Choroid plexus epithelial cell (primary cell): ENCODE data around the gene HMGCLL1.

Experiments
- DNase-seq: peaks from one replicate; pipeline ENCODE4 v3.0.0-alpha.2; 2010; ENCODE audit warnings: low read depth
- H3K4me3 ChIP-seq: 2 replicates; pipeline ENCODE4 v1.5.1; 2011; ENCODE audit warnings: low read depth, mild to moderate bottlenecking, control low read depth, low read length, moderate library complexity
- TF ChIP-seq, protein P1 (sequence below): conservative IDR thresholded peaks from 2 replicates; pipeline ENCODE4 v1.5.1; 2011; ENCODE audit warnings: low read depth, mild to moderate bottlenecking, control low read depth, inconsistent platforms, low read length, moderate library complexity

The HMGCLL1 gene

DNA sequence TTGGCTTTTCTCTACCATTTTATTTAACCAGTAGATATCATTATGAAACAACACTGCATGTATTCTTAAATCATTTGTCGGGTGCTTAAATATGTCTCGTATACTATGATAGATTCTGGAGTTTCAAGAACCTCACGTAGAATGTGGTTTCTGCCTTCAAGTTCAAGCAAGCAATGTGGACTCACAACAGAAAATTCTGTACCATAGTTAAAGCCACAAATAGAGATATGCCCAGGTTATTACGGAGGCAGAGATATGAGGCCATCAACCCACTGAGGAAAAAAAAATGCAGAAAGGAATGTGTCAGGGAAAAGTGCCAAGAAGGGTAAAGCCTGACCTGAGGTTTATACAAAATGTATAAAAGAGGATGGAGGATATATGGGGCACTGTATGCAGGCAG, 141.9 kb downstream of the HMGCLL1 start:
- TF ChIP-seq, protein P1, sequence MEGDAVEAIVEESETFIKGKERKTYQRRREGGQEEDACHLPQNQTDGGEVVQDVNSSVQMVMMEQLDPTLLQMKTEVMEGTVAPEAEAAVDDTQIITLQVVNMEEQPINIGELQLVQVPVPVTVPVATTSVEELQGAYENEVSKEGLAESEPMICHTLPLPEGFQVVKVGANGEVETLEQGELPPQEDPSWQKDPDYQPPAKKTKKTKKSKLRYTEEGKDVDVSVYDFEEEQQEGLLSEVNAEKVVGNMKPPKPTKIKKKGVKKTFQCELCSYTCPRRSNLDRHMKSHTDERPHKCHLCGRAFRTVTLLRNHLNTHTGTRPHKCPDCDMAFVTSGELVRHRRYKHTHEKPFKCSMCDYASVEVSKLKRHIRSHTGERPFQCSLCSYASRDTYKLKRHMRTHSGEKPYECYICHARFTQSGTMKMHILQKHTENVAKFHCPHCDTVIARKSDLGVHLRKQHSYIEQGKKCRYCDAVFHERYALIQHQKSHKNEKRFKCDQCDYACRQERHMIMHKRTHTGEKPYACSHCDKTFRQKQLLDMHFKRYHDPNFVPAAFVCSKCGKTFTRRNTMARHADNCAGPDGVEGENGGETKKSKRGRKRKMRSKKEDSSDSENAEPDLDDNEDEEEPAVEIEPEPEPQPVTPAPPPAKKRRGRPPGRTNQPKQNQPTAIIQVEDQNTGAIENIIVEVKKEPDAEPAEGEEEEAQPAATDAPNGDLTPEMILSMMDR = no peak
- peak; percentile 26 for DNase-seq
- no peak overlapping the region for H3K4me3 ChIP-seq

DNA sequence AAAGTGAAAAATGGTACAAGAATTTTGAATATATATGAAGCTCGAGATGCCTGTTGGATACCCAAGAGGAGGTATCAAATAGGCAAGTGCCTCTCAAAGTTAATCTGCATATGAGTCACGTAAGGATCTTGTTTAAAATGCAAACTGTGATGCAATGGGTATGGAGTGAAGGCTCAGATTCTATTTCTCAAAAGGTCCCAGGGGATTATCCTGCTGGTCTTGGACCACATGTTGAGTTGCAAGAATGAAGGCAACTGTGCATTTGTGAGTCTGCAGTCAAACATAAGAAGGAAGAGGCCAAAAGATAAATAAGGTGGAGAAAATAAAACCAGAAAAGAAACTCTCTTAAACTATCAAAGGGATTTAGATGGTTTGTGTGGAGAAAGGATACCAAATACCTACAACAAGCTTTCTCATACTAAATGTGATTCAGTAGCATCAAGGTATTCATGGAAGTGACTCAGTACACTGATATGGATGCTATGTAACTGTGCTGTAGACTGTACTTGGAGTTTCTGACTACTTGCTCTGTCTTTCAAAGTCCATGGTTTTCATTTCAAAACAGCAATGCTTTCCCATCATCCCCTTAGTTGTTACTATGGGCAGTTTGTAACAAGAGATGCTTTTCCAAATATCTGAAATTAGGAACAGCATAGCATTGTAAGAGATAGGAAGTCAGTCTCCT, 145.4 kb downstream of the HMGCLL1 start:
- H3K4me3 ChIP-seq = no peak overlapping the region
- peak; percentile 97 for DNase-seq
- TF ChIP-seq, protein P1 = no peak

DNA sequence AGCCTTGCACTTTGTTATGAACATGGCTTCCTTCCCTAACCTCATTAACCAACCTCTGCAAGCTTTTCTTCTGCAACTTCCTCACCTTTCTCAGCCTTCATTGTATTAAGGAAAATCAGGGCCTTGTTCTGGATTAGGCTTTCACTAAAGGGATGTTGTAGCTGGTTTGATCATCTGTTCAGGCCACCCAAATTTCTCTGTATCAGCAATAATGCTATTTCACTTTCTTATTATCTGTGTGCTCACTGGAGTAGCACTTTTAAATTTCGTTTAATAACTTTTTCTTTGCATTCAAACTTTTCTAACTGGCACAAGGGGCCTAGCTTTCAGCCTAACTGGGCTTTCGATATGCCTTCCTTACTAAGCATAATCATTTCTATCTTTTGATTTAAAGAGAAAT, 155.1 kb downstream of the HMGCLL1 start:
- TF ChIP-seq, protein P1 = no peak

DNA sequence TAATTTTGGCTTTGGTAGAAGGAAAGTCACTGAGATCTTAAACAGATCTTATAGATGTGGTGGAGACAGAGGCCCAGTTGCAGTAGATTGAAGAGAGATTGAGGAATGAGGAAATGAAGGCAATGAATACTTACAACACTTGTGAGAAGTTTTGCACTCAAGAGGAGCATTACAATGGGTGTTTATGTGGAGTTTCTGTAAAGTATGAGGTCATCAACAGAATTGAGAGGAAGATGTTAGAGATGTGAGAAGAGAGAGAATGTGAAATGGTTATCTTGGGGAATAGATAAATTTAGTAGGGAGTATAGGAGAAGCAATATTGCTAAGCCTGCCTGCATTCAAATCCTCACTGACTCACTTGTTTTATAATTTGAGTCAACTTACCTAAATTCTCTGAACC, 168.3 kb downstream of the HMGCLL1 start:
- H3K4me3 ChIP-seq = no peak overlapping the region
- TF ChIP-seq, protein P1 = no peak
- DNase-seq = no peak

More for the DNA sequence above, 155.1 kb downstream of the HMGCLL1 start:
- no peak for DNase-seq
- H3K4me3 ChIP-seq = no peak overlapping the region

DNA sequence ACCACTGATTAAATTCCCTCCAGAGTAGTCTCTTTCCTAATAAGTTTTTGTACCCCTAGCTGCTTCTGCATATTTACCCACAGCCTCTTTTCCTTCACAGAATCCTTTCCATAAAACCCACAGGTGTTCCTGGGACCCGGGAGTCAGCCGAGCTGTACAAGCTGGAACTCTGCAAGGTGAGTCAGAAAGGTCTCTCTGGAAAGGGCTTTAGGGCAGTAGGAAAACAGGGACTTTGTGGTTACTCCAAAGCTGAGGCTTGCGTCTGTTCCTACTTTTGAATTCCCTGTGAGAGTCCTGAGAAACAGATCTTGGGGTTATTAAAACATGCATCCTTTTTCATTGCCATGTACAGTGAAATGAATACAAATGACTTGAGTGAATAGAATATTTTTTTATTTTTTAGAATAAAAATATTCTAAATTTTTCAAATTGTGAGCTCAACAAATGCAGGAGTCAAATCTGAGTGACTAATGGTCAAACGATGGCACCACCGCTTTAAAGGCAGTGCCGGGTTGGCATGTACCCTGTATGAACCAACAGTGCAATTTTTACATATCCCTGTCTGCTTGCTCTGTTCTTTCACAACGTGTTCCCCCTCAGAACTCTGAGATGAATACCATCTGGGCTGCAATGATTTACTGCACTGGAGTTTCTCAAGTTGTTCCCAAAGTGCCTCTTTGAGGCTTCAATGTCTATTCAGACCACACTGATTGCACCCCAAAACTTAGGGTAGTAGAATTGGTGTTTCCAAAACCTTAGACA, 173.3 kb downstream of the HMGCLL1 start:
- no peak overlapping the region for H3K4me3 ChIP-seq
- DNase-seq = no peak

DNA sequence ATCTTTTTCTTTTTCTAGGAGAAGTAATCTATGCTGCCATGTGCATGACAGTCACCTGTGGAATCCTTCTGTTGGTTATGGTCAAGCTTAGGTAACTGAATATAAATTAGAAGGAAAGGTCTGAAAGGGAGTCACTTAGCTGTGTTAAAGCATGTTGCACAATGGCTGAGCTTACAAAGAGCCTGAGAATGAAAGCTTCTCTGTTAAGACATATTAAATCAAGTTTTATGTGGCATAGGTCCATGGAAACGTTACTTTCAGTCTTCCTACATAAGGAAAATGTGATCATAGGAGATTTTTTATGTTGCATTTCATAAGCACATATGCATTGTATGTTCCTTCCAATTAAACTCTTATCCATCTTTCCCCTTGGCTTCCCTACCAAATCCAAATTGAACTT, 179.6 kb downstream of the HMGCLL1 start:
- H3K4me3 ChIP-seq = no peak overlapping the region
- peak; percentile 73 for DNase-seq
- TF ChIP-seq, protein P1 = no peak

More for the DNA sequence above, 173.3 kb downstream of the HMGCLL1 start:
- TF ChIP-seq, protein P1 = no peak
